ENCODE measurements around the gene LIMS1.
"Not testable (repeated sequence)": the region's sequence is repeated elsewhere in the genome, so short reads cannot be mapped to it uniquely, and the experiment has no call there.

LIMS1 gene

GRCh38 chr2:108634576-108635160, 100.4 kb downstream of the LIMS1 start:
- DNase-seq (ENCODE audit: low read depth) = no peak

DNA sequence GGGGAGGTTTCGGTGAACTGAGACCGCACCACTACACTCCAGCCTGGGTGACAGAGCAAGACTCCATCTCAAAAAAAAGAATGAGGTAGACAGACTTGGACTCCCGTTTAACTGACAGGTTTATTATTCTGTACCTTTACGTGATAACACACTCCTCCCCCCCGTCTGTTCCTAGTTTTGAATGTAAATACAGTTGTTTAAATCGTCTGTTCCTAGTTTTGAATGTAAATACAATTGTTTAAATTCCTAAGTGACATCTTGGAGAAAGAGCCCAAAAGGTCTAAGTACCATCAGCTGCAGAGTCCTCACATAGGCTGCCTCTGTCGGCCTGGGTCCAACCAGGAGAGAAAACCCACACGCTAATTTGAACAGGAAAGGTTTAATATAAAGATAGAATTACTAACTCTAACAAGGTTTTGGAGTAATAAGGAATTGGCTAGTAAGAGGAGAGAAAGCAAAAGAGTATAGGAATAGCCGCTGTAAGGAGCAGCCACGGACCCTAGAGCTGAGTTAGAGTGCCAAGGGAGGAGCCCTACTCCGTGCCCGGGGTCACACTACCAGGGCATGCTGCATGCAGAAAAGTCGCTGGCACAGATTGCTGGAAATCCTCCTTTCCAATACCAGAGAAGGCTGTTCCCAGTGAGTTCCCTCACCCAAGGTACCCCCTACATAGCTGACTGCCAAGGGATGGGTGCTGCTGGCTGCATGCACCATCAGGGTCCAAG, 101.5 kb downstream of the LIMS1 start:
- no peak for DNase-seq (ENCODE audit: low read depth)

GRCh38 chr2:108637304-108637669, 103.0 kb downstream of the LIMS1 start:
- no peak for DNase-seq (ENCODE audit: low read depth)

DNA sequence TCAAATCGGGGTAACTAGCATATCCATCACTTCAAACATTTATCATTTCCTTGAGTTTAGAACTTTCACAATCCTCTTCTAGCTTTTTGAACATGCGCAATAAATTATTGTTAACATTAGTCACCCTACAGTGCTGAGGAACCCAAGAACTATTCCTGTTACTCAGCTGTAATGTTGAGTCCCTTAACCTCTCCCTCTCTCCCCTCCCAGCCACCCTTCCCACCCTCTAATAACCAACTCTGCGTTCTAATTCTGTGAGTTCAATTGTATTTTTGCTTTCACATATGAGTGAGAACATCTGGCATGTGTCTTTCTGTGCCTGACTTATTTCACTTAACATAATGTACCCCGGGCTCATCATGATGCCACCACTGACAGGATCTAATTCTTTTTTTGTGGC, 106.5 kb downstream of the LIMS1 start:
- no peak for DNase-seq (ENCODE audit: low read depth)

DNA sequence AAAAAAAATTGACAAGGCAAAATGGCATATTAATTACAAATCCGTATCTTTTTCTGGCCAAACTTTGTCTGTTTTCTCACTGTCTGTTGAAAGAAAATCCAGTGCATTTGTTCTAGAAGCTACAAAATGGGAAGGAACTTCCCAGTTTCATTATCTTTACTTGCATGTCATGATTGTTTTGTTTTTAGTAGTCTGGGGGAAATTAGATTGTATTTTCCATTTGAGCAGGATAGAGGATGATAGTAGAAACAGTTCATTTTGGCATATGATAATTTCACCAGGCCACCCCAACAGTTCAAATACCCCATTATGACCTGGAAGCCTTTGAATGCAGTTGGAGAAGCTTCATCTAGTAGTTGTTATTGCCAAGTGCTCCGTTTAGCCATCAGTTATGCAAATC, 107.5 kb downstream of the LIMS1 start:
- DNase-seq (ENCODE audit: low read depth) = no peak

GRCh38 chr2:108643261-108643849, 109.1 kb downstream of the LIMS1 start:
- no peak for DNase-seq (ENCODE audit: low read depth)

GRCh38 chr2:108643862-108644261, 109.6 kb downstream of the LIMS1 start:
- DNase-seq (ENCODE audit: low read depth) = not testable (repeated sequence)

DNA sequence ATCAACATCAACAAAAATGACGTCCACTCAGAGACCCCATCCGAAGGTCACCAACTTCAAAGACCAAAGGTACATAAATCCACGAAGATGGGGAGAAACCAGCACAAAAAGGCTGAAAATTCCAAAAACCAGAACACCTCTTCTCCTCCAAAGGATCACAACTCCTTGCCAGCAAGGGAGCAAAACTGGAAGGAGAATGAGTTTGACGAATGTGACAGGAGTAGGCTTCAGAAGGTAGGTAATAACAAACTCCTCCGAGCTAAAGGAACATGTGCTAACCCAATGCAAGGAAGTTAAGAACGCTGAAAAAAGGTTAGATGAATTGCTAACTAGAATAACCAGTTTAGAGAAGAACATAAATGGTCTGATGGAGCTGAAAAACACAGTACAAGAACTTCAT, 110.2 kb downstream of the LIMS1 start:
- not testable (repeated sequence) for DNase-seq (ENCODE audit: low read depth)

- DNase-seq (ENCODE audit: low read depth) = not testable (repeated sequence)
Observed at GRCh38 chr2:108648796-108649195, 114.5 kb downstream of the LIMS1 start.

DNA sequence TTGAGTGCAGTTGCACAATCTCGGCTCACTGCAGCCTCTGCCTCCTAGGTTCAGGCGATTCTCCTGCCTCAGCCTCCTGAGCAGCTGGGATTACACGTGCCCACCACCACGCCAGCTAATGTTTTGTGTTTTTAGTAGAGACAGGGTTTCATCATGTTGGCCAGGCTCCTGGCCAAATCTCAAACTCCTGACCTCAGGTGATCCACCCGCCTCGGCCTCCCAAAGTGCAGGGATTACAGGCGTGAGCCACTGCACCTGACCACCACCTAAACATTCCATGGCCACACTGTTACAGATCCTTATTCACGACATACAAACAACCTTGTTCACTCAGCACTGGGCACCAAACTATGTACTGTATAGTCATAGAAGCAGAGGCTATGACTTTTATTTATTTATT, 116.2 kb downstream of the LIMS1 start:
- DNase-seq (ENCODE audit: low read depth) = not testable (repeated sequence)

- DNase-seq (ENCODE audit: low read depth) = not testable (repeated sequence)
Observed at GRCh38 chr2:108651468-108651867, 117.2 kb downstream of the LIMS1 start.

- not testable (repeated sequence) for DNase-seq (ENCODE audit: low read depth)
Observed at GRCh38 chr2:108652187-108652931, 118.1 kb downstream of the LIMS1 start.

DNA sequence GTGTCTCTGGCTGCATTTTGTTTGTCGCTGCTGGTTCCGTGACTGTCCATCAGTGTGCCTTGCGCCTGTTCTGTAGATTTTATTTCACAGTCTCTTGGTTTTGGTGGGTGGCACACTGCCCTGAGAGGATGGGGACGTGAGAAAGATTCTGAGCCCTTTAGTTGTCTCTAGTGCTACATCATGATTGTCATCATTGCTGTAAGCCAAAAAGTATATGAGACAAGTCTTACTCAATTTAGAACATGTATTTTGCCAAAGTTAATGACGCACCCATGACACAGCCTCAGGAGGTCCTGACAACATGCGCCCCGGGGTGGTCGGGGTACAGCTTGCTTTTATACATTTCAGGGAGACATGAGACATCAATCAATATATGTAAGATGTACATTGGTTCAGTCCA, 119.2 kb downstream of the LIMS1 start:
- not testable (repeated sequence) for DNase-seq (ENCODE audit: low read depth)

DNA sequence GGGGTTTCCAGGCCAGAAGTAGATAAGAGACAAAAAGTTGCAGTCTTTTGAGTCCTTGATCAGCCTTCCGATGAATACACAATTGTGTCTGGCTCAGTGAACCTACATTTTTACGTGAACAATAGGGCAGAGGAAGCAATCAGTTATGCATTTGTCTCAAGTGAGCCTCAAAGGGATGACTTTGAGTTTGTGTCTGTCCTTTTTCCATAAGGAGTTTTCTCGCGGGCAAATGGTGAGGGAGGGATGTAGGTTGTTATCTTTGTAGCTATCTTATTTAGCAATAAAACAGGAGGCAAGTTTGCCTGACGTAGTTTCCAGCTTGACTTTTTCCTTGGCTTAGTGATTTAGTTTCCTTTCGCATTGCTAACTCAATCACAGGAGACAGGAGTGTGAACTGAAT, 119.6 kb downstream of the LIMS1 start:
- not testable (repeated sequence) for DNase-seq (ENCODE audit: low read depth)

GRCh38 chr2:108654521-108655125, 120.4 kb downstream of the LIMS1 start:
- DNase-seq (ENCODE audit: low read depth) = not testable (repeated sequence)

- not testable (repeated sequence) for DNase-seq (ENCODE audit: low read depth)
Observed at GRCh38 chr2:108655270-108655669, 121.0 kb downstream of the LIMS1 start.

- DNase-seq (ENCODE audit: low read depth) = not testable (repeated sequence)
Observed at GRCh38 chr2:108656282-108656681, 122.0 kb downstream of the LIMS1 start.

GRCh38 chr2:108657517-108657916, 123.2 kb downstream of the LIMS1 start:
- DNase-seq (ENCODE audit: low read depth) = not testable (repeated sequence)

DNA sequence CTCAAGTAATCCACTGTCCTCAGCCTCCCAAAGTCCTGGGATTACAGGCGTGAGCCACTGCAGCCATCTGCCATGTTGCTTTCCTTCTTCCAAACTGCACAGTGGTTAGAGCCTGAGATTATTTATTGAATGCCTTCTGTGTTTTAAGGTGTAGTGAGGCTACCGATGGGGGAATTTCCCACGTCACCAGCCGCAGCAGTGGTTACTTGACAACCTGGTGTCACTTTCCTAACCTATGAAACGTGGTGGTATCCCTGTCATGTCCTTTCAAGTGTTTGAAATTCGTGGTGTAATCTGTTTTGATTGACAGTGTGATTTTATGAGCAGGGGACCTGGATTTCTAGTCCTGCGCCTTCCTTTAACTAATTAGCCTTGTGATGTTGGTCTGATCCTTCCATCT, 124.3 kb downstream of the LIMS1 start:
- not testable (repeated sequence) for DNase-seq (ENCODE audit: low read depth)

- not testable (repeated sequence) for DNase-seq (ENCODE audit: low read depth)
Observed at GRCh38 chr2:108661493-108661892, 127.2 kb downstream of the LIMS1 start.

- DNase-seq (ENCODE audit: low read depth) = not testable (repeated sequence)
Observed at GRCh38 chr2:108662207-108662612, 127.9 kb downstream of the LIMS1 start.

GRCh38 chr2:108663346-108663745, 129.1 kb downstream of the LIMS1 start:
- not testable (repeated sequence) for DNase-seq (ENCODE audit: low read depth)
